ENCODE data around the gene HNRNPL.
"Not testable (repeated sequence)": the region's sequence is repeated elsewhere in the genome, so short reads cannot be mapped to it uniquely, and the experiment has no call there.

Gene HNRNPL

DNA sequence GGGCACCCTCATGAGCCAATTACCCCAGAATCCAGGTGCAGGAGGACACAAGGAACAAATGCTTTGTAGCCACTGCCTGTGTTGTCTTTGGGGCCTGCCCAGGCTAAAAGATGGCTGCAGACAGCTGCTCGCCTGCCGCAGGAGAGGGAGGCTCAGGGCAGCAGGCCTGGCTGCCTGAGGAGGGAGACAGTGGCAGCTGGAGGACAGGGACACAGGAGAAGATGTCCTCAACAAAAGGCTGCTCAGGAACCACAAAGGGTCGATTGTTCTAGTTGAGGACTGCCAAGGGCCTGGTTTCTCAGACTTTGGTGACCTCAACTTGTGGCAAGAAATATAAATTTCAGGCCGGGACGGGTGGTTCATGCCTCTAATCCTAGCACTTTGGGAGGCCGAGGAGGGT is 42.0 kb upstream of the HNRNPL start:
- no peak for DNase-seq
- peaks cover 3% of the 10 kb centered on the region; the same call in 1 of the 2 replicates for H3K36me3 ChIP-seq

DNA sequence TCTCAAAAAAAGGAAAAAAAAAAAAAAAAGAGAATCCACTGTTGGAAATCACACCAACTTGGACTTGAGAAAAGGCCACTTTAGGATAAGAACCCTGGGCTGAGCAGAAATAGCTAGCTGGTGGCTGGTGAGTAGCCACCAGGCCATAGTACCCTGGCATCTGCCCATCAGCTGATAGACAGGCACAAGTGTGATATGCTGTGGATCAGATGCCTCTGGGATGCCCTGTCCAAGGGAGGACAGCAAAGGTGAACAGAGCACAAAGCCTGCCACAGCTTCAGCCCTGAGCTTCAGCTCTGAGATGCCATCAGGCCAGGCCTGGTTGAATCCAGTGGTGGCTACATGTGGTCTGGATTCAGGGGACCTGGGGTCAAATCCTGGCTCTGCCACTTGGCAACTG is 40.9 kb upstream of the HNRNPL start:
- H3K36me3 ChIP-seq: peaks cover 3% of the 10 kb centered on the region; the same call in 1 of the 2 replicates
- H3K27me3 ChIP-seq (ENCODE audit: insufficient read depth, low read depth, severe bottlenecking): no peaks in the 10 kb centered on the region
- TF ChIP-seq, protein P1, sequence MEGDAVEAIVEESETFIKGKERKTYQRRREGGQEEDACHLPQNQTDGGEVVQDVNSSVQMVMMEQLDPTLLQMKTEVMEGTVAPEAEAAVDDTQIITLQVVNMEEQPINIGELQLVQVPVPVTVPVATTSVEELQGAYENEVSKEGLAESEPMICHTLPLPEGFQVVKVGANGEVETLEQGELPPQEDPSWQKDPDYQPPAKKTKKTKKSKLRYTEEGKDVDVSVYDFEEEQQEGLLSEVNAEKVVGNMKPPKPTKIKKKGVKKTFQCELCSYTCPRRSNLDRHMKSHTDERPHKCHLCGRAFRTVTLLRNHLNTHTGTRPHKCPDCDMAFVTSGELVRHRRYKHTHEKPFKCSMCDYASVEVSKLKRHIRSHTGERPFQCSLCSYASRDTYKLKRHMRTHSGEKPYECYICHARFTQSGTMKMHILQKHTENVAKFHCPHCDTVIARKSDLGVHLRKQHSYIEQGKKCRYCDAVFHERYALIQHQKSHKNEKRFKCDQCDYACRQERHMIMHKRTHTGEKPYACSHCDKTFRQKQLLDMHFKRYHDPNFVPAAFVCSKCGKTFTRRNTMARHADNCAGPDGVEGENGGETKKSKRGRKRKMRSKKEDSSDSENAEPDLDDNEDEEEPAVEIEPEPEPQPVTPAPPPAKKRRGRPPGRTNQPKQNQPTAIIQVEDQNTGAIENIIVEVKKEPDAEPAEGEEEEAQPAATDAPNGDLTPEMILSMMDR (IDR thresholded peaks at IDR 0.05; ENCODE audit: low read depth, low read length): no peak
- H3K27ac ChIP-seq: no peak overlapping the region
- H3K9me3 ChIP-seq (ENCODE audit: severe bottlenecking): no peaks in the 10 kb centered on the region
- H3K4me3 ChIP-seq (ENCODE audit: low read depth, low read length): no peak overlapping the region
- no peak for DNase-seq

More for the DNA sequence above, 42.0 kb upstream of the HNRNPL start:
- H3K27ac ChIP-seq: no peak overlapping the region
- TF ChIP-seq, protein P1 (IDR thresholded peaks at IDR 0.05; ENCODE audit: low read depth, low read length): no peak
- H3K9me3 ChIP-seq (ENCODE audit: severe bottlenecking): no peaks in the 10 kb centered on the region
- H3K27me3 ChIP-seq (ENCODE audit: insufficient read depth, low read depth, severe bottlenecking): no peaks in the 10 kb centered on the region
- no peak overlapping the region for H3K4me3 ChIP-seq (ENCODE audit: low read depth, low read length)

DNA sequence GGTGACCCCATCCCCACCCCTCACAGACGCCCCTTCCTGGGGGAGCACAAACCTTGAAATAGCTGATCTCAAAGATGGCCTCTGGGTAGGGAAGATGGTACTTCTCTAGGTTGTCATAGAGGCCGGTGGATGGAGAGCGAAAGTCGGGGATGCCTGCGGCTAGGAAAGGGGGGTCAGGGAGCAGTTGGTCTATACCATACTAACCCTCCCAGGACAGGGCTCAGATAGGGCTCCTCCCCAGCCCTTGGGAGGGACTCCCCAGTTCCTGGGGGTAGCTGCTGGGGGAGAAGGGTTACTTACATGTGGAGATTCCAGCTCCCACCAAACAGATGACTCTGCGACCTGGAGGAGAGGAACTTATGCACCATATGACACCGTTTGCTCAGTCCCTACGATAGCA is 40.0 kb upstream of the HNRNPL start:
- Histone ChIP-seq H3K4me3 (ENCODE audit: low read depth, low read length) (no peak overlapping the region), H3K27ac (no peak overlapping the region), H3K27me3 (ENCODE audit: insufficient read depth, low read depth, severe bottlenecking) (no peaks in the 10 kb centered on the region), H3K9me3 (ENCODE audit: severe bottlenecking) (no peaks in the 10 kb centered on the region), H3K36me3 (peaks cover 3% of the 10 kb centered on the region; the same call in 1 of the 2 replicates)
- no peak for DNase-seq
- TF ChIP-seq, protein P1 (IDR thresholded peaks at IDR 0.05; ENCODE audit: low read depth, low read length): no peak

DNA sequence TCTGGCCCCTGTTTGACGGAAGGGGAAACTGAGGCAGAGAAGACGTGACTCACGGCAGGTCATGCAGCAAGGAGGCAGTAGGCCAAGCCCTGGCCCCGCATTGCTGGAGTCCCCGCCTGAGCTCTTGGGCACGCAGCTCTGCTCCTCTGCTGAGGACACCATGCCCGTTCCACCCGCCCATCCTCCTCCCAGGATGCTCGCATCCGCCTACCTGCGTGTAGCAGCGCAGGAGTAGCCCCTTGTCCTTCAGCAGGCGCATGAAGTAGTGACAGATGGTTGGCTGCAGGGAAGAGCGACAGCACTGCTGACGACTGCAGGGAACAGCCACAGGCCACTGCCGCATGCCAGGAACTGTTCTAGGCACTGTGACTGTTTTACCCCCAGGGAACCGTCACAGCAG is 39.1 kb upstream of the HNRNPL start:
- Histone ChIP-seq H3K27ac (no peak overlapping the region), H3K27me3 (ENCODE audit: insufficient read depth, low read depth, severe bottlenecking) (no peaks in the 10 kb centered on the region), H3K4me3 (ENCODE audit: low read depth, low read length) (no peak overlapping the region), H3K9me3 (ENCODE audit: severe bottlenecking) (no peaks in the 10 kb centered on the region), H3K36me3 (peaks cover 3% of the 10 kb centered on the region; the same call in 1 of the 2 replicates)
- DNase-seq: no peak
- TF ChIP-seq, protein P1 (IDR thresholded peaks at IDR 0.05; ENCODE audit: low read depth, low read length): no peak

DNA sequence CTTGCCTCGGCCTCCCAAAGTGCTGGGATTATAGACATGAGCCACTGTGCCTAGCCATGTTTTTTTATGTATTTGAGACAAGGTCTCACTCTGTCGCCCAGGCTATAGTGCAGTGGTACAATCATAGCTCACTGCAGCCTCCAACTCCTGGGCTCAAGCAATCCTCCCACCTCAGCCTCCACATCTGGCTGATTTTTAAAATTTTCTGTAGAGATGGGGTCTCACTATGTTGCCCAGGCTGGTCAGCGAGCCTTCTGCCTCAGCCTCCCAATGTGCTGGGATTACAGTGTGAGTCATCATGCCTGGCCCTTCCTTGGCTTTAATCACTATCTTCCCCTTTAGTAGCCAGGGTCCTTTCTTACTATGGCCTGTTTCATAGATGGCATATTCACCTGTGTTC is 34.9 kb upstream of the HNRNPL start:
- not testable (repeated sequence) for H3K36me3 ChIP-seq; H3K4me3 ChIP-seq (ENCODE audit: low read depth, low read length); H3K9me3 ChIP-seq (ENCODE audit: severe bottlenecking); H3K27me3 ChIP-seq (ENCODE audit: insufficient read depth, low read depth, severe bottlenecking); H3K27ac ChIP-seq; DNase-seq

DNA sequence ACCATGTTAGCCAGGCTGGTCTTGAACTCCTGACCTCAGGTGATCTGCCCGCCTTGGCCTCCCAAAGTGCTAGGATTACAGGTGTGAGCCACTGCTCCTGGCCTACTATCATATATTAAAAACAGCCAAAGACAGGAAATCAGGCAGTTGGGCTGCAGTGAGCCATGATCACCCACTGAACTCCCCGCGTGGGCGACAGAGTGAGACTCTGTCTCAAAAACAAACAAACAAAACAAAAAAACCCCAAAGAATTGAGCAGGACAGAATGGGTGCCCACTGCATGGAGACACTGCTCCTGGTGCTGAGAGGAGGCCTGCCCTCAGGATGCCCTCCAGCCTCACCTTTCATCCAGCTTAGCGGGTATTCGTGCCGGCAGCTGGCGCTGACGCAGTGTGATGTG is 33.5 kb upstream of the HNRNPL start:
- Histone ChIP-seq H3K9me3 (ENCODE audit: severe bottlenecking) (no peaks in the 10 kb centered on the region), H3K27me3 (ENCODE audit: insufficient read depth, low read depth, severe bottlenecking) (no peaks in the 10 kb centered on the region), H3K27ac (no peak overlapping the region), H3K36me3 (no peaks in the 10 kb centered on the region), H3K4me3 (ENCODE audit: low read depth, low read length) (no peak overlapping the region)
- no peak for DNase-seq
- TF ChIP-seq, protein P1 (IDR thresholded peaks at IDR 0.05; ENCODE audit: low read depth, low read length): no peak
